Measurements from ENCODE around the gene SLC28A2.

The SLC28A2 gene

GRCh38 chr15:45224621-45225217 is 27.3 kb upstream of the SLC28A2 start:
- DNase-seq: no peak
- no peak for TF ChIP-seq EZH2 (IDR thresholded peaks at IDR 0.05; ENCODE audit: borderline replicate concordance, low read depth, low read length, severe bottlenecking)
- TF ChIP-seq, protein P1, sequence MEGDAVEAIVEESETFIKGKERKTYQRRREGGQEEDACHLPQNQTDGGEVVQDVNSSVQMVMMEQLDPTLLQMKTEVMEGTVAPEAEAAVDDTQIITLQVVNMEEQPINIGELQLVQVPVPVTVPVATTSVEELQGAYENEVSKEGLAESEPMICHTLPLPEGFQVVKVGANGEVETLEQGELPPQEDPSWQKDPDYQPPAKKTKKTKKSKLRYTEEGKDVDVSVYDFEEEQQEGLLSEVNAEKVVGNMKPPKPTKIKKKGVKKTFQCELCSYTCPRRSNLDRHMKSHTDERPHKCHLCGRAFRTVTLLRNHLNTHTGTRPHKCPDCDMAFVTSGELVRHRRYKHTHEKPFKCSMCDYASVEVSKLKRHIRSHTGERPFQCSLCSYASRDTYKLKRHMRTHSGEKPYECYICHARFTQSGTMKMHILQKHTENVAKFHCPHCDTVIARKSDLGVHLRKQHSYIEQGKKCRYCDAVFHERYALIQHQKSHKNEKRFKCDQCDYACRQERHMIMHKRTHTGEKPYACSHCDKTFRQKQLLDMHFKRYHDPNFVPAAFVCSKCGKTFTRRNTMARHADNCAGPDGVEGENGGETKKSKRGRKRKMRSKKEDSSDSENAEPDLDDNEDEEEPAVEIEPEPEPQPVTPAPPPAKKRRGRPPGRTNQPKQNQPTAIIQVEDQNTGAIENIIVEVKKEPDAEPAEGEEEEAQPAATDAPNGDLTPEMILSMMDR (IDR thresholded peaks at IDR 0.05; ENCODE audit: borderline replicate concordance, extremely low read depth, low read length, poor library complexity, severe bottlenecking): no peak

GRCh38 chr15:45225506-45226273 is 26.3 kb upstream of the SLC28A2 start:
- Histone ChIP-seq H3K9me3 (ENCODE audit: insufficient read depth, low read length, severe bottlenecking) (no peaks in the 10 kb centered on the region), H2AFZ (ENCODE audit: low read depth, low read length) (no peak overlapping the region), H3K9ac (ENCODE audit: low read depth, low read length) (no peak overlapping the region), H3K4me3 (ENCODE audit: low read depth in 1 of 2, low read length in 2 of 2) (no peak overlapping the region), H4K20me1 (ENCODE audit: insufficient read depth, low read length) (no peaks in the 10 kb centered on the region), H3K4me2 (ENCODE audit: insufficient read depth, low read length) (no peak overlapping the region), H3K27ac (ENCODE audit: low read length) (no peak overlapping the region), H3K4me1 (ENCODE audit: insufficient read depth, low read length) (no peaks in the 10 kb centered on the region), H3K27me3 (ENCODE audit: insufficient read depth, low read length, poor library complexity) (peaks cover 6% of the 10 kb centered on the region), H3K79me2 (ENCODE audit: insufficient read depth, low read length) (no peaks in the 10 kb centered on the region), H3K36me3 (ENCODE audit: insufficient read depth, low read length) (no peaks in the 10 kb centered on the region)
- DNase-seq (peak; percentile 13), ATAC-seq (ENCODE audit: insufficient read depth, low read depth) (no peak)
- TF ChIP-seq, protein P1 (IDR thresholded peaks at IDR 0.05; ENCODE audit: borderline replicate concordance, extremely low read depth, low read length, poor library complexity, severe bottlenecking): peak; percentile 32
- no peak for TF ChIP-seq EZH2 (IDR thresholded peaks at IDR 0.05; ENCODE audit: borderline replicate concordance, low read depth, low read length, severe bottlenecking)

More at GRCh38 chr15:45224621-45225217, 27.3 kb upstream of the SLC28A2 start:
- Histone ChIP-seq H3K27ac (ENCODE audit: low read length) (no peak overlapping the region), H3K9me3 (ENCODE audit: insufficient read depth, low read length, severe bottlenecking) (no peaks in the 10 kb centered on the region), H3K36me3 (ENCODE audit: insufficient read depth, low read length) (no peaks in the 10 kb centered on the region), H3K27me3 (ENCODE audit: insufficient read depth, low read length, poor library complexity) (peaks cover 6% of the 10 kb centered on the region), H3K9ac (ENCODE audit: low read depth, low read length) (no peak overlapping the region), H3K4me2 (ENCODE audit: insufficient read depth, low read length) (no peak overlapping the region), H4K20me1 (ENCODE audit: insufficient read depth, low read length) (no peaks in the 10 kb centered on the region), H3K79me2 (ENCODE audit: insufficient read depth, low read length) (no peaks in the 10 kb centered on the region), H2AFZ (ENCODE audit: low read depth, low read length) (no peak overlapping the region), H3K4me3 (ENCODE audit: low read depth in 1 of 2, low read length in 2 of 2) (no peak overlapping the region), H3K4me1 (ENCODE audit: insufficient read depth, low read length) (no peaks in the 10 kb centered on the region)
- ATAC-seq (ENCODE audit: insufficient read depth, low read depth): no peak

DNA sequence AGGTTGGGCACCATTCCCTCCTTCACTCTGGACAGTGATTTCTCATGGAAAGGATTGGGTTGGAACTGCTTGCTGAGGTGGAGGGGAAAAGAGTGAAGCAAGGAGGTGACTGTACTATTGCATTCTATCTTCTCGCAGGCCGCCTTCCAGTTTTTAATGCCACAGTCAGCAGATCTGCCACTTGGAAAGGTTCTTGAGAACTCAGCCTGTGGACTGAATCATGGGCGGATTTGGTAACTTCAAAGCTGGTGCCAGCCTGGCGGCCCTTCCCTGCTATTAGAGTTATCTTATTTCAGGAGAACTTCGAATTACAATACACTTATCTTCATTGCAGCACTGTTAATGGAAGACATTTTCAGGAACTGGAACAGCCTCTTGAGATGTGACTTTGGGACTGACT is 23.1 kb upstream of the SLC28A2 start:
- TF ChIP-seq, protein P1 (IDR thresholded peaks at IDR 0.05; ENCODE audit: borderline replicate concordance, extremely low read depth, low read length, poor library complexity, severe bottlenecking): no peak
- TF ChIP-seq EZH2 (IDR thresholded peaks at IDR 0.05; ENCODE audit: borderline replicate concordance, low read depth, low read length, severe bottlenecking): no peak
- no peak overlapping the region for H3K4me3 ChIP-seq (ENCODE audit: low read depth in 1 of 2, low read length in 2 of 2)
- H3K27ac ChIP-seq (ENCODE audit: low read length): no peak overlapping the region
- no peaks in the 10 kb centered on the region for H4K20me1 ChIP-seq (ENCODE audit: insufficient read depth, low read length)
- H3K36me3 ChIP-seq (ENCODE audit: insufficient read depth, low read length): no peaks in the 10 kb centered on the region
- peaks cover 3% of the 10 kb centered on the region for H3K9me3 ChIP-seq (ENCODE audit: insufficient read depth, low read length, severe bottlenecking)
- no peak for DNase-seq
- no peak overlapping the region for H3K9ac ChIP-seq (ENCODE audit: low read depth, low read length)
- no peaks in the 10 kb centered on the region for H3K27me3 ChIP-seq (ENCODE audit: insufficient read depth, low read length, poor library complexity)
- no peak overlapping the region for H2AFZ ChIP-seq (ENCODE audit: low read depth, low read length)
- no peak for ATAC-seq (ENCODE audit: insufficient read depth, low read depth)
- H3K4me2 ChIP-seq (ENCODE audit: insufficient read depth, low read length): no peak overlapping the region
- H3K79me2 ChIP-seq (ENCODE audit: insufficient read depth, low read length): no peaks in the 10 kb centered on the region
- no peaks in the 10 kb centered on the region for H3K4me1 ChIP-seq (ENCODE audit: insufficient read depth, low read length)

Data from DND-41 (cell line).